Esophagus muscularis mucosa (tissue), 3 donors: ENCODE results near the gene GUCD1.

ENCODE experiments used
- CTCF ChIP-seq, 3 experiments: fragments of 200-600 bp in 2 of 3; fragments of 450-650 bp in 1 of 3; sonication (generic) in 2 of 3; IDR thresholded peaks; one replicate each; pipeline ENCODE4 v1.5.1; 2017 to 2019; ENCODE audit warnings: antibody characterized with exemption in 3 of 3, mild to moderate bottlenecking in 2 of 3, moderate library complexity in 1 of 3
- POLR2AphosphoS5 ChIP-seq, 2 donors: sonication (generic); formaldehyde crosslinking; IDR thresholded peaks; one replicate each; pipeline ENCODE4 v1.6.1; 2017; ENCODE audit warnings: antibody characterized with exemption in 2 of 2

- no peak for TF ChIP-seq CTCF (IDR thresholded peaks at IDR 0.05)
- no peak for TF ChIP-seq POLR2AphosphoS5 (IDR thresholded peaks at IDR 0.05)
Measured at GRCh38 chr22:24515027-24515338, 40.0 kb downstream of the GUCD1 start.
